Trophoblast cell (in vitro differentiated cells and primary cell): Measurements from ENCODE around the gene TMEM179.
A peak's percentile ranks its signal among the peaks of the same experiment; 100 is the strongest.

Experiments
- DNase-seq, 2 donors: peaks; one replicate each; pipeline ENCODE4 v3.0.0-alpha.2; 2016
- H2AFZ ChIP-seq: 2 replicates; pipeline ENCODE4 v1.6.1; 2013; ENCODE audit warnings: low read length, moderate library complexity, mild to moderate bottlenecking; ENCODE audit not compliant: insufficient read depth, poor library complexity
- H2AK5ac ChIP-seq: 2 replicates; pipeline ENCODE4 v1.6.1; 2013; ENCODE audit warnings: mild to moderate bottlenecking, low read length
- H2BK120ac ChIP-seq: 2 replicates; pipeline ENCODE4 v1.6.1; 2013; ENCODE audit warnings: low read length, mild to moderate bottlenecking, moderate library complexity; ENCODE audit not compliant: insufficient read depth, poor library complexity
- H2BK12ac ChIP-seq: 2 replicates; pipeline ENCODE4 v1.6.1; 2013; ENCODE audit warnings: mild to moderate bottlenecking, low read length, moderate library complexity
- H2BK5ac ChIP-seq: 2 replicates; pipeline ENCODE4 v1.6.1; 2013; ENCODE audit warnings: low read length, low read depth, moderate library complexity, mild to moderate bottlenecking; ENCODE audit not compliant: poor library complexity
- H3K14ac ChIP-seq: 2 replicates; pipeline ENCODE4 v1.6.1; 2013; ENCODE audit warnings: mild to moderate bottlenecking, low read length
- H3K18ac ChIP-seq: 2 replicates; pipeline ENCODE4 v1.6.1; 2013; ENCODE audit warnings: mild to moderate bottlenecking, low read length
- H3K23ac ChIP-seq: 2 replicates; pipeline ENCODE4 v1.6.1; 2013; ENCODE audit warnings: low read length
- H3K27ac ChIP-seq: 2 replicates; pipeline ENCODE4 v1.5.1; 2013; ENCODE audit warnings: low read depth, mild to moderate bottlenecking, inconsistent platforms, low read length, moderate library complexity
- H3K27me3 ChIP-seq: 2 replicates; pipeline ENCODE4 v1.6.1; 2013; ENCODE audit warnings: inconsistent platforms, mild to moderate bottlenecking, low read length, moderate library complexity; ENCODE audit not compliant: insufficient read depth
- H3K36me3 ChIP-seq, 2 experiments: 1 replicate in 1 of 2; 2 replicates in 1 of 2; pipeline ENCODE4 v1.6.1; 2013; ENCODE audit warnings: low read length in 2 of 2, mild to moderate bottlenecking in 2 of 2, moderate library complexity in 1 of 2; ENCODE audit not compliant: insufficient read depth in 2 of 2, control insufficient read depth in 1 of 2
- H3K4ac ChIP-seq: 2 replicates; pipeline ENCODE4 v1.6.1; 2013; ENCODE audit warnings: low read depth, mild to moderate bottlenecking, low read length, moderate library complexity
- H3K4me1 ChIP-seq, 2 experiments: 1 replicate in 1 of 2; 2 replicates in 1 of 2; pipeline ENCODE4 v1.6.1; 2013; ENCODE audit warnings: low read length in 2 of 2, mild to moderate bottlenecking in 2 of 2, moderate library complexity in 1 of 2; ENCODE audit not compliant: insufficient read depth in 2 of 2, control insufficient read depth in 1 of 2
- H3K4me2 ChIP-seq: 2 replicates; pipeline ENCODE4 v1.6.1; 2013; ENCODE audit warnings: inconsistent platforms, mild to moderate bottlenecking, low read length, moderate library complexity
- H3K4me3 ChIP-seq: 2 replicates; pipeline ENCODE4 v1.5.1; 2013; ENCODE audit warnings: mild to moderate bottlenecking, low read depth, low read length, inconsistent platforms
- H3K79me1 ChIP-seq: one replicate; pipeline ENCODE4 v1.6.1; 2013; ENCODE audit warnings: low read length
- H3K79me2 ChIP-seq: 2 replicates; pipeline ENCODE4 v1.6.1; 2013; ENCODE audit warnings: low read length, mild to moderate bottlenecking; ENCODE audit not compliant: control insufficient read depth, insufficient read depth, poor library complexity
- H3K9ac ChIP-seq: 2 replicates; pipeline ENCODE4 v1.6.1; 2013; ENCODE audit warnings: mild to moderate bottlenecking, low read length
- H3K9me3 ChIP-seq: 2 replicates; pipeline ENCODE4 v1.6.1; 2013; ENCODE audit warnings: low read depth, mild to moderate bottlenecking, control low read depth, inconsistent platforms, low read length; ENCODE audit not compliant: insufficient read depth
- H4K12ac ChIP-seq: 2 replicates; pipeline ENCODE4 v1.6.1; 2013; ENCODE audit warnings: low read depth, mild to moderate bottlenecking, low read length, moderate library complexity
- H4K8ac ChIP-seq: 2 replicates; pipeline ENCODE4 v1.6.1; 2013; ENCODE audit warnings: low read depth, mild to moderate bottlenecking, low read length, moderate library complexity
- H4K91ac ChIP-seq: one replicate; pipeline ENCODE4 v1.6.1; 2013; ENCODE audit warnings: low read depth, mild to moderate bottlenecking, low read length, moderate library complexity
- WGBS: extraction: QIAGEN DNeasy Blood & Tissue Kit; methylation state at CpG from one replicate; pipeline ENCODE4 v1.1.7; 2013; ENCODE audit warnings: missing lambda C conversion rate; ENCODE audit not compliant: insufficient read length, insufficient coverage; ENCODE audit errors: extremely low coverage; 5-methylcytosine and 5-hydroxymethylcytosine counted together

Gene TMEM179

GRCh38 chr14:104545151-104545941 lies 59.2 kb downstream of the TMEM179 start:
- Histone ChIP-seq H3K9ac (no peak overlapping the region), H4K12ac (no peak overlapping the region), H3K79me2 (no peaks in the 10 kb centered on the region), H2BK12ac (no peak overlapping the region), H2AK5ac (no peak overlapping the region), H3K4me1 (no peaks in the 10 kb centered on the region), H4K8ac (no peak overlapping the region), H3K27ac (no peak overlapping the region), H3K9me3 (peaks cover 8% of the 10 kb centered on the region), H3K23ac (no peak overlapping the region), H4K91ac (no peak overlapping the region), H3K36me3 (no peaks in the 10 kb centered on the region), H2AFZ (no peak overlapping the region), H3K4me3 (no peak overlapping the region), H3K4me2 (no peak overlapping the region), H3K18ac (no peak overlapping the region), H3K4ac (no peak overlapping the region), H2BK120ac (no peak overlapping the region), H3K27me3 (no peaks in the 10 kb centered on the region), H3K14ac (no peak overlapping the region), H3K79me1 (no peaks in the 10 kb centered on the region), H2BK5ac (no peak overlapping the region)
- WGBS = no CpG with 5 or more reads among the region's 32 CpGs
- DNase-seq = no peak

GRCh38 chr14:104544362-104544961 lies 60.1 kb downstream of the TMEM179 start:
- H4K8ac ChIP-seq = no peak overlapping the region
- no peaks in the 10 kb centered on the region for H3K36me3 ChIP-seq
- no peak overlapping the region for H3K4me2 ChIP-seq
- H3K4me3 ChIP-seq = no peak overlapping the region
- no peaks in the 10 kb centered on the region for H3K4me1 ChIP-seq
- no peaks in the 10 kb centered on the region for H3K79me2 ChIP-seq
- H2BK5ac ChIP-seq = no peak overlapping the region
- H3K14ac ChIP-seq = no peak overlapping the region
- no peak for DNase-seq
- H3K27ac ChIP-seq = no peak overlapping the region
- H3K27me3 ChIP-seq = no peaks in the 10 kb centered on the region
- H3K79me1 ChIP-seq = no peaks in the 10 kb centered on the region
- no peak overlapping the region for H4K12ac ChIP-seq
- no peak overlapping the region for H2AK5ac ChIP-seq
- H3K9ac ChIP-seq = no peak overlapping the region
- H4K91ac ChIP-seq = no peak overlapping the region
- no peak overlapping the region for H2AFZ ChIP-seq
- no peak overlapping the region for H2BK12ac ChIP-seq
- WGBS = no CpG with 5 or more reads among the region's 17 CpGs
- H3K9me3 ChIP-seq = peaks cover 7% of the 10 kb centered on the region
- no peak overlapping the region for H3K4ac ChIP-seq
- no peak overlapping the region for H3K18ac ChIP-seq
- no peak overlapping the region for H2BK120ac ChIP-seq
- peak overlapping the region; percentile 23 for H3K23ac ChIP-seq

GRCh38 chr14:104542871-104543830 lies 61.4 kb downstream of the TMEM179 start:
- Histone ChIP-seq H3K27ac (no peak overlapping the region), H4K8ac (no peak overlapping the region), H4K12ac (no peak overlapping the region), H4K91ac (no peak overlapping the region), H2BK120ac (no peak overlapping the region), H3K4me2 (no peak overlapping the region), H3K9me3 (peaks cover 5% of the 10 kb centered on the region), H3K9ac (no peak overlapping the region), H3K23ac (no peak overlapping the region), H3K18ac (no peak overlapping the region), H3K79me1 (no peaks in the 10 kb centered on the region), H2AK5ac (no peak overlapping the region), H2BK5ac (no peak overlapping the region), H3K79me2 (no peaks in the 10 kb centered on the region), H2AFZ (no peak overlapping the region), H3K4me3 (no peak overlapping the region), H3K14ac (no peak overlapping the region), H3K4me1 (no peaks in the 10 kb centered on the region), H3K27me3 (no peaks in the 10 kb centered on the region), H2BK12ac (no peak overlapping the region), H3K36me3 (no peaks in the 10 kb centered on the region), H3K4ac (no peak overlapping the region)
- no CpG with 5 or more reads among the region's 16 CpGs for WGBS
- DNase-seq = no peak

GRCh38 chr14:104541905-104542465 lies 62.6 kb downstream of the TMEM179 start:
- no peak overlapping the region for H3K4me3 ChIP-seq
- no peak overlapping the region for H3K18ac ChIP-seq
- no peak overlapping the region for H2AK5ac ChIP-seq
- no peak overlapping the region for H3K27ac ChIP-seq
- H2AFZ ChIP-seq = no peak overlapping the region
- no peak overlapping the region for H4K91ac ChIP-seq
- H3K23ac ChIP-seq = no peak overlapping the region
- no peak overlapping the region for H2BK120ac ChIP-seq
- H3K79me2 ChIP-seq = no peaks in the 10 kb centered on the region
- peaks cover 5 to 7% of the 10 kb centered on the region in 2 experiments for H3K4me1 ChIP-seq
- no peak overlapping the region for H4K12ac ChIP-seq
- no CpG with 5 or more reads among the region's 11 CpGs for WGBS
- no peak overlapping the region for H3K14ac ChIP-seq
- H4K8ac ChIP-seq = no peak overlapping the region
- no peak overlapping the region for H3K9ac ChIP-seq
- H3K9me3 ChIP-seq = peaks cover 5% of the 10 kb centered on the region
- H2BK12ac ChIP-seq = no peak overlapping the region
- DNase-seq = no peak
- H3K79me1 ChIP-seq = no peaks in the 10 kb centered on the region
- no peaks in the 10 kb centered on the region for H3K36me3 ChIP-seq
- H3K4ac ChIP-seq = no peak overlapping the region
- no peak overlapping the region for H3K4me2 ChIP-seq
- no peaks in the 10 kb centered on the region for H3K27me3 ChIP-seq
- no peak overlapping the region for H2BK5ac ChIP-seq
